Right renal cortex interstitium (tissue), 3 donors: Measurements from ENCODE around the gene PCK1. TPM values are rescaled to one million over a fixed set of nuclear protein-coding genes. Genes with fewer than 3 reads are reported as not detected.
A peak's percentile ranks its signal among the peaks of the same experiment; 100 is the strongest.

Experiments
- DNase-seq, 3 donors: peaks; one replicate each; pipeline ENCODE4 v3.0.0-alpha.2; 2013; ENCODE audit warnings: low read depth in 3 of 3, low spot score in 2 of 3
- polyA plus RNA-seq, 3 donors: library from polyadenylated mRNA; unstranded; fragments of 120-200 nt; gene quantifications; one replicate each; pipeline ENCODE4 v1.2.1, GENCODE V29; 2013; ENCODE audit not compliant: insufficient read length in 3 of 3

PCK1 gene
- polyA plus RNA-seq, 3 donors, result 4.3 to 15.0 (median 10.6) TPM

DNA sequence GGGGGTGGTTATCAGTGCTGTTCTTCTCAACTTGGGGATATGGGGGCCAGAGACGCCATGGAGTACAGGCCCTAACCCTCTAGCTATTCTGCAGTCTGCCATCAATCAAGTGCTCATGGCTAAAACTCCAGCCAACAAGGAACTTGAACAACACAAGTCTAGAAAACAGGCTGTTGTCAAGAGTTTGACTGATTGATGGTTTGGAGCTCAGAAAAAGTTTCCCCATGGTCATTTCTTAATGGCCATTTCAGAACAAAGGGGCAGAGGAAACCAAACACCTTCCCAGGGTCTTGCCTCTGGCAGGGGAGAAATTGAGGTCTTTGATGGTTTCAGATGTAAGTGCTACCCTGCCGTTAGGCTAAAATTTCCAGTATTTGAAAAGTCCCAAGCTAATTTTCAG, 15.1 kb downstream of the PCK1 start:
- DNase-seq, result no peak

DNA sequence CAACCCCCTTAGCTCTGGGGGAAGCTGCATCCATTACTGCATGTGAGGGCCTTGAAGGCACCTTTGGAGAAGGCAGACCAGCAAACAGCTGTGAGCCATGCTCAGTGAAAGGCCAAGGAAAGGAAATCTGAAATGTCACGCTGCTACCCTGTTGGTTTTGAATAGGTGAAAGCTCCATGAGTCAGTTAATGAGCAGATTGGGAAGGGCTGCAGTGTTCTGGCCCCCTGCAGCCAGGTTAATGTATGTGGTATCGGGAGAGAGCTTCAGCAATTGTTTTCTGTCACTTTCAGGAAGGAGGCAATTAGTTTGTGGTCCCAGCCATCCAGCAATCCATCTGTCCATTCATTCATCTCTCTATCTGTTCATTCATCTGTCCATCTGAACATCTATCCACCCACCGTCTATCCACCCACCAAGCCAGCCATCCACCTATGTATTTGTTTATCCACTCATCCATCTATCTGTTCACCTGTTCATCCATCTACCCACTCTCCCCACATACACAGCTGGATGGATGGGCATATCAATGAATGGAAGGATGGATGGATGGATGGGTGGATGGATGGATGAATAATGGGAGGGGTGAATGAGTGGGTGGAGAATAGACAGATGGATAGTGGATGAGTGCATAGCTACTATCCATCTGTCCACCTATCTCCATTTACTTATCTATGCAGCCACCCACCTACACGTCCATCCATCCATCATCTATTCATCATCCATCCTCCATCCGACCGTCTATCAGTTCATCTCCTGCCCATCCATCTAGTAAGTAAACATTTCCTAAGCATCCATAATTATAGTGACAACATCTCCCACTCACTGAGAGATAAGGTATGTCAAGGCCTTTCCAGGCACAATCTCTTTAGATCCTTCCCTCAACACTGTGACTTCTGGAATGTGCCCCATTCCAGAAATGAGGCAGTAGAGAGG, 16.0 kb downstream of the PCK1 start:
- no peak for DNase-seq

DNA sequence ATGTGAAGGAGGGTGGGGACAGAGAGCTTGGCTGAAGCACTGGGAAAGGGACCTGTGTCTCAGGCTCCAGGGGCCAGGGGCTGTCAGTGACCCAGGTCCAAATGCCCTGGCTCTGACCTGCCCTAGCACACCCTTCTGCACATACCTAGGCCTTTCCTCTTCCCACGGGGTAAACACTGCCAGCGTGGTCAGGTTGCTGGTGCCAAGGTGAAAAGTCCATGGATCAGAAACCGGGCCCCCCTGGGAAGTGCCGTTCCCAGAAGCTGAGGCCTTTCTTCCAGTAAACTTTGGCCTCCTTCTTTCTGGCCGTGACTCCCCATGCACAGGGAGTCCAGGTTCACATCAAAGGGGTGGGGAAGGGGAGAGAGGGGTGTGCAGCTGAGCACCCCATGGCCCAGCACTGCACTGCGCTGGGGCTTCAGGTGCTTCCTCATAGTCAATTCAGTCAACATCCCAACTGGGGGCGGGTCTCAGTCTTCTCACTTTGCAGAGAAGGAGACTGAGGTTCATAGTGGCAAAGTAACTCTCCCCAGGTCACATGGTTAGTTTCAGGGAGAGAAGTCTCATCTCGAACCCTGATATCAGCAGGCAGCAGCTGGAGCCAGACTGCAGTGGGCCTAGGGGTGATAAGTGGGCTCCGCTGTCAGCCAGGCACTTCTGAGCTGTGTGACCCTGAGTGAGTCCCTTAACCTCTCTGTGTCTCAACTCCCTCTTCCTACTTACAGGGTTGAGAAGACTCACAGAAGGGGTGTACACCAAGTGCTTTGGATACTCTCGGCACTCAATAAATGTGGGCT, 17.0 kb downstream of the PCK1 start:
- no peak for DNase-seq

DNA sequence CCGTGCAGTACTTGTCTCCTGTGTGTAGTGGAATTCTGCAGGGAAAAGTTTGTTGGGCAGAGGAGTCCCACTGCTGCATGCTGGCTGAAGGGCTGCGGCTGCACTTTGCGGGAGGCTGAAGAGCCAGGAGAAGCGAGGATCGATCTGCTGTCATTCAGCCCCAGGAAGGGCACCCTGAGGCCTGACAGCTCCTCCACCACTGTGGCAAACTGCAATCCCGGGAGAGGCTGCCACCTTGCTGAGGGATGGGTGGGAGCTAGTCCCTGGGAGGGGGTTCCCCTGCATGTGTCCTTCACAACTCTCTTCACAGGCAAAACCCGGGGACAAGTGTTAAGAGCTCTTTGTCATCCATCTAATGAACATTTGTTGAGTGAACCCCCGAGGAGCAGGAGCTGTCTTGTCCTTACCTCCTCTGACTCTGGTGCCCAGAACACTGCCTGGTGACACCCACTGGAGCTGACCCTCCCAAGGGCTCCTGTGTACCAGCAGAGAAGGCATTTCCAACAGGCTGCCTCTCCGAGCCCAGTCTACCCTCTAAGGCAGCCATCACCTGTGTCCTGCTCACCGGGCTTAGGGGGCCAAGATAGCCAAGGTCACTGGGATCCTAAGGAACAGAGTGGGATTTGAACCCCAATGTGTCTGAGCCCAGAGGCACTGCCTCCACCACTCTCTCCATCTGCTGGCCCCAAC, 17.7 kb downstream of the PCK1 start:
- no peak for DNase-seq

DNA sequence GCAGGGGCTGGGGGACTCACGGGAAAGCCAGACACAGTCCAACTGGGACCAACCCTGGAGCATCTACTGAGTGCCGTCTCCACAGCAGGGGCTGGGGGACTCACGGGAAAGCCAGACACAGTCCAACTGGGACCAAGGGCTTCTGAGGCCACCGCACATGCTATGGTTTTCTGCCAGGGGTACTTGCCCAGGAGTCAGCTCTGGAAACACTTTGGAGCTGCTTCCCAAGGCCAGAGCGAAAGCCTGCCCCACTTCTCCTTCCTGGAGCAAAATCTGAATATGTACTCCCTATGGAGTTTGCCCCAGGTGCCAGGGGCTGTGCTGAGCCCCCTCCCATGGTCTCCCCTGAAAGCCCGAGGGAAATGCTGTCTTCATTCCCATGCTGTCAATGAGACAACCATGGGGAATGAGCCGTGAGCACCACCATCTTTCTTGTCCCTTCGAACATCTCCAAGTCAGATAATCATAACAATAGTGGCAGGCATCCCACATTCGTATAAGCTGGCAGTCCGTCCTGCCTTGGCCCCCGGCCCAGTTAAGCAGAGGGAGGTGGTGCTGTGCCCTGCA, 18.5 kb downstream of the PCK1 start:
- DNase-seq, result no peak

DNA sequence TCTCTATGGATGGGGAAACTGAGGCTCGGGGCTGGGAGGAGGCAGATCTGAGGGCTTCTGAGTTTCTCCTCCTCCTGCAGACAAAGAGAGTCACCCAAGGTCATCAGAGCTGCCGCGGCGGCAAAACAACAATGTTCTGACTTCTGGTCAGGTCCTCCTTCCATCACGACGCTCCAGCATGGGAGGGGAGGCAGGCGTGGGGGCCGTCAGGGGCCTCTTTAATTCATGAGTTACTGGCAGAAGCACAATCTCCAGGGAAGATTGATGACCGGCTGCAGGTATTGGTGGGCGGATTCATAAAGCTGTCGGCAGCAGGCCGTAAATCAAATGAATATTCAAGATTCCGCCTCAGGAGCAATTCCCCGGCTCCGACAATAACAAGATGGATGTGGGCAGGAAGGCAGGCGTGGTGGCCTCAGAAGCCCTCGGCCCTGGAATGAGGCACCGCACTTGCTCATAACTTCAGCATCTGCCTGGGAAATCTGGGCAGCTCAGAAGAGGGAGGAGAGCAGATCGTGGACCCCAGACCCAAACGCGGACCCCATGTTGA, 19.1 kb downstream of the PCK1 start:
- DNase-seq, result no peak

DNA sequence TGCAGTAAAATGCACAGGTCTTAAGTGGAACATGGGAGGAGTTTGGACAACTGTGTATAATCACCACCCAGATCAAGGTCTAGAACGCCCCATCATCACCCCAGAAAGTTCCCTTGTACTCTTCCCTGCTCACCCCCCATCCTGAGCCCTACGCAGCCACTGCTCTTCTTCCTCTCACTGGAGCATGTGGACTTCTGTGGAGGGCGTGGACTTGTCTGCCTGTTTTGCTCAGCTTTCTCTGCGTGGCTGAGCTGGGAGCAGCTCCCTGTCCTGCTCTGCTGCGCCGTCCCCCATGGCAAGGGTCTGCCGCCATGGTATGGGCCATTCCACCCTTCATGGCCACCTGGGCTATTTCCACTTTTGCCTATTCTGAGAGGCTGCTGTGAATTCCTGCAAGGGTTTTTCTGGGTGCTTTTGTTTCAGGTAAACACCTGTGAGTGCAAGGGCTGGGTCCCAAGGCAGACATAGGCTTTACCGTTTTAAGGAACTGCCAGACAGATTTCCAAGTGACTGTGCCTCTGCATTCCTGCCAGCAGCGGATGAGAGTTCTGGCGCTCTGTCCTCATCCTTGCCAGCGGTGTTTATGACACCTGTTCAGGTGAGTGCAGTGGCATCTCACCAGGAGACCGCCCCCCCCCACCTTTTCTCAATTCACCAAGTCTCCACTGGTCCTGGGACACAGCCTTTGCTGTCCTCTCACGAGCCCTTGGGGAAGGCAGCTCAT, 19.7 kb downstream of the PCK1 start:
- no peak for DNase-seq

DNA sequence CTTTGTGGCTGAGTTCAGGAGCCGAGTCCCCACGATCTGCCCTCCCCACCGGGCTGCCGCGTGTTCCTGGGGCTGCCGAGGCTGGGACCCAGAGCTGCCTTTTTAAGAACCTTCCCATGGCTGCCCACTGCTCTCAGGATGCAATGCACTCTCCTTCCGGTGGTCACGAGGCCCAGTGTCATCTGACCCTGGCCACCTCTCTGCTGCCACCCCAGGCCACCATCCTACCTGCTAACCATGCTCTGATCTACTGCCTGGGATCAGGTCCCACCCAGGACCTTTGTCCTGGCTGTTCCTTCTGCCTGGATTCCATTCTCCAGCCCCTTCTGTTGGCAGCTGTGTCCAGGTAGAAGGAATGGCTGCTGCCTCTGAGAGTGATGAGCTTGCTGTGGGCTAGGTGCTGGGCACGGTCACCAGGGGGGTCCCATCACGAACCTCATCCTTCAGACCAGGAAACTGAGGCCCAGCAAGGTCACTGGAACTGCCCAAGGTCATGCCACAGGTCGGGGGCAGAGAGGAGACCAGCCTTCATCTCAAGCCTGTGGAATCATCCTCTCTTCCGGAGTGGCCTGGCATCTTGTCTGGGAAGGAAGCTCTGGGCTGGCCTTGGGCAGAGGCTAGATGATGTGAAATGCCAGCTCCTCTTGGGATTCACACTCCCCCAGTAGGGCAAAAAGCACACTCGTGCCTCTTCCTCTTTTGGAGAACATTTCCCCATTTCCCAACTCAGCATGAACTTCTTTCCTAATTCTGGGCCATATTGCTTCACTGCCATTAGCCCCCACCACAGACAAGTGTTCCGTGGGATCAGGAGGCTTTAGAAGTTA, 20.5 kb downstream of the PCK1 start:
- no peak for DNase-seq

DNA sequence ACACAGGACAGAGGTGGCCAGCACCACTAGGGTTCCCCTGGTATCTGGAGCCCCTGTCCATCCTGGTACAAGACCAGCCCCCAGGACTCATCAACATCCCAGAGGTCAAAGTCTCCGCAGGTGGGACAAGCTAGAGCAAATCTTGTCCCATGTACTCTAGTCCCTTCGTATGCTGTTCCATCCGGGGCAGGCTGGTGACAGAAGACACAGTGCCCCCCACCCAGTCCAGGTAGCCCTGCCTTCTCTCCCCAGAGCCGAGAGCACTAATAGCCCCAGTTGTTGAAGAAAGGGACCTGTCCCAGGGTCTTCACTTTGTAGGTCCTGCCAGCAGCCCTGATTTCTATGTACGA, 21.1 kb downstream of the PCK1 start:
- DNase-seq, result no peak

DNA sequence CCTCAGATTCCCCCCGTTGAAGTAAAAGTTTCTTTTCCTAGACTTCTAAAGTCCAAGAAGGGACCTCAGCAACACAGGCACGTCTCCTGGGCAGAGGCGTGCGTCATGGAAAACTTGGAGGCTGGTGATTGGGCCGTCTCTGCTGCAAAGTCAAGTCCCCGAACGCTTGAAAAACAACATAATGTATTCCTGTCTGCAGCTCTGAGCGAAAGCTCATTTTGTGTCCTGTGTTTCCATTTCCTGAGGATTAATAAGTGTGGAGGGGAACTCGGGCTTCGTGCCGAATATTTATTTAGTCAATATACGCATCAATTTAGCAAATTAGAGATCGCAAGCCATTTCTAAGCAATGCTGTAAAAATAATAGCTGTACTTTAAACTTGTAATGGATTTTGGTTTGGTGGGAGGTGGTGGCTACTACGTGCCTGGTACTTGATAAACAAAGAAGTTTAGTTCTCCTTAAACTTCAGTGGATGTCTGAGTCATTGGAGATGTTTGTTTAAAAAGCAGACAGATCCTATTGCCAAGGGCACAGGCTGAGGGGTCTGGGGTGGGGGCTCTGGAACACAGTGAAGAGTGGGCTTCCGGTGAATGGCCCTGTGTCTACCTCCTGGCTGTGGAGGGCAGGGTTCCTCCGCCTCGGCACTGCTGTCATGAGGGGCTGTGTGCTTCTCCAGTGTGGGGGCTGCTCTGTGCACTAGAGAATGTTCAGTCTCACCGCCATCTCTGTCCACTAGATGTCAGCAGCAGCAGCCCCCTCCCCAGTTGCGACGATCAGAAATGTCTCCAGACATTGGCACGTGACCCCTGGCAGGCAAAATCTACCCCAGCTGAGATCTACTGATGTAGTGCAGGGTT, 21.8 kb downstream of the PCK1 start:
- DNase-seq, result peak in 1 of 3 donors; percentile 63

DNA sequence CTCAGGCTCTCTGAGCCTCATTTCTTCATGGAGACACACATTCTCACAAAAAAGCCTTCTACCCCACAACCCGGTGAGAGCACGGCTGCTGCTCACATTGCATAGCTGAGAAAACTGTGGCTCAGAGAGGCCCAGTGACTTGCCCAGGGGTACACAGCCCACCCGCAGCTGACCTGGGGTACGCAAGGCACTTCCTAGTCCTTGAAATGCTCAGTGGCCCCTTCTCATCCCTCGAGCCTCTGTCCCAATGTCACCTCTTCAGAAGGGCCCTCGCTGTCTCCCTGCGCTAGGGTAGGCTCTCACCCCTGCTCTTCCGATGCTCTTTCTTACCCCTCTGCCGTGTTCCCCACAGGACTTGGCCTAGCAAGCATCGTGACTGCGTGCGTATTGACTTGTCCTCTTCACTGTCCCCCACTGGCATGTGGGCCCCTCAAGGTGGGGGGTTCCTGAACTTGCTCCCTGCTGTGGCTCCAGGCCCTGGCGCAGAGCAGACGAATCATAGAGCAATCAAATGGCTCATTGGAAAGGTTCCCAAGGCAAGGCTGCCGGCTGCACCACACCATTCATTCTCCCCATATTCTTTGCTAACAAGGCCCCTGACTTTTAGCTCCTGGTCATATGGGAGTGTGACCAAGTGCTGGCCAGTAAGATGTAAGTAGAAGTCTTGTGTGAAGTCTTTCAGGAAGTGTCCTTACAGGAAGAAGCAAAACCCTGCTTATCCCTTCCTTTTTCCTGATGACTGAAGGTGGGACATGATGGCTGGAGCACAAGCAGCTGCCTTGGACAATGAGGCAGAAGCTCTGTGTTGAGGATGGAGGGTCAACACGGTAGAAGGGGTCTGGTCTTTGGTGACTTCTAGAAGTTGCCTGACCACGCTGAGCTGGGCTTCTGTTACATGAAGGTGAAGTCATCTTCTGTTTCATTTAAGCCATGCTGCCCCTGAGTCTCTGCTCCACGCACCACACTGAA, 22.7 kb downstream of the PCK1 start:
- DNase-seq, result no peak

DNA sequence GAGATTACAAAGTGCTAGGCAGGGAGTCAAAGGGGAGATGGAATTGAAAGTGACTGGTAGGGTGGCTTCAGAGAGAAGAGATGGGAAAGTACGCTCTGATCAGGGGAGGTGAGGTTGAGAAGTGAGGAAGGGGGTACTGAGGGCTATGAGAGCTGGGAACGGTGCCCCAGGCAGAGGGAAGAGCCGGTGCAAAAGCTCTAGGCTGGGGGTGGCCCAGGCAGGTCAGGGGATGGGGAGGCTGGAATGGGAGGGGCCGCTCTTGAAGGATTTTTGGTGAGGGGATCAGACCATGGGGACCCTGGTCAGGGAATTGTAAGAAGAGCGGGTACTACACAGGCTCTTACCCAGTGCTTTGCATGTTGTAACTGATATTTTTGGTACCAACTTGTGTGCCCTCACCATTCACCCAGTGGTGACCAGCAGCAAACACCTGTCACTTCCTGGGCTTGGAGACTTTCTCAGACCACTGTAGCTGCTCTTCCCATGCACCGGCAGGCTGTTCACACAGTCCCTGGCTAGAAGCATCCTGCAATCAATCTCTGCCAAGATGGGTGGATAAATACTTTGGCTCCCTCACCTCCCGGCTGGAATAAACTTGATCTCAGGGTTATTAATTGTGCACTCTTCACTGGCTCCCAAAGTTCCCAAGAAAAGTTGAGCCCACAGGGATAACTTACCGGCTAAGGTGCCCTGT, 24.0 kb downstream of the PCK1 start:
- DNase-seq, result no peak

DNA sequence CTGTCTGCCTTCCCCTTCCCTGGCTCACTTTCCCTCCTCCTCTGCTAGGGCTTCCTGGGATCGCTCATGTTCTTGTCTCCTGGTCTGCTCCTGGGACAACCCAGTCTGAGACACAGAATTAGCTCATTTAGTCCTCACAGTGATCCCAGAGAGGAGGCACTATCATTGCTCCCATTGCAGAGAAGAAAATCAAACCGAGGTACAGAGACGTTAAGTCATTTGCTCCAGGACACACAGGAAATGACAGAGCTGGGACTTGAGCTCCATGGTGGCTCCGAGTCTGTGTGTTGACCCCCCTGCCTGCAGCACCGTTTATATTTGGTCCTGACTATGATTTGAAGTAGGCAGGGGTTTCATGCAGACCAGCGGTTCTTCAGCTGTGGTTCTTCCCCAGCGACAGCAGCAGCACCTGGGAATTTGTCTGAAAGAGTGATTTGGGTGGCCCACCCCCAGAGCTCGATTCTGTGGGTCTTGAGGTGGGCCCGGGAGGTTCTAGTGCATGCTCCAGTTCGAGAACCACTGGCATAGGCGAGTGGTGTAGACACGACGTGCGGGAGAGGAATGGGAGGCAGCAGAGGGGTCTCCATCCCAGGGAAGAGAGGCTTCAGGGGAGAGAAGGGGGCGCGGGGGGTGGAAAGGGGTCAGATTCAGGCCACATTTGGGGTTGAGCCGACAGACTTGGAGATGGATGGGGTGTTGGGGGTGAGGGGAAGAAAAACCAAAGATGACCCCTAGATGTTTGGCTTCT, 24.7 kb downstream of the PCK1 start:
- no peak for DNase-seq

DNA sequence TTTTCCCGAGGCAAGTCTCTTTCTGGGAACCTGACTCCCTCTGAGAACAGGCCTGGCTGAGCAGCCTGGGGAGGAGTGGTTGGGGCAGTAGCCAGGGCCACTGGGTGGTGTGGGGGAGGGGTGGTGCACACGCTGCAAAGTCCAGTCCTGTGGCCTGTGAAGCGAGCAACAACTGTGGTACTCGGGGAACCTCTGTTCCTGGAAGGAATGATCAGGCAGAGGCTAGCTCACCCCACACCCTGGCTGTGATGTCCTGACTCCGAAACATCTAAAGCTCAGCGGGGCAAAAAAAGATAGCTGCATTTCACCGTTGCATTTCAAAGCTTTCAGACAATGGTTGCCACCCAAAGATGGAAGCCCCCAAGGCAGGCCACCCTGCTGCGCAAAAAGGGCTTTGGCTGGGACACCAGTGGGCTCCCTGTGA, 25.5 kb downstream of the PCK1 start:
- no peak for DNase-seq

DNA sequence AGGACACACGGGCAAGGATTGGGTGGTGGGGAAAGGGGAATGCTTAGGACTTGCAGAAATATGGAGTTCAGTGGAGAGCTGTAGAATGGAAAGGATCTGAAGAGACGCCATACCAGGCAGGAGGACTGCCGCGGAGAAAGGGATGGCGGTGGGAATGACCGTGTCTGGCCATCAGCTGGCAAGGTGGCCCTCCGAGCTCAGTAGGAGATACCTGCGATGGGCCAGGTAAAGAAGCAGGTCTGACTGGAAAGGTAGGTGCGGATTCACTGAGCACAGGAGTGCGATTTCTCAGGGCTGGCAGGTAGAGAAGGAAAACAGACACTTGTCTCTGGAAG, 26.0 kb downstream of the PCK1 start:
- DNase-seq, result no peak
